GM23248 (cell line): ENCODE measurements around the gene PIP5K1B. TPM values are rescaled to one million over a fixed set of nuclear protein-coding genes. Genes with fewer than 3 reads are reported as not detected.

Source experiments
- DNase-seq: peaks from one replicate; pipeline ENCODE4 v3.0.0-alpha.2; 2015
- H2AFZ ChIP-seq: fragments of 200-600 bp; sonication (generic); 2 replicates; pipeline ENCODE4 v1.6.1; 2016; ENCODE audit warnings: antibody characterized with exemption
- H3F3A ChIP-seq: fragments of 200-600 bp; sonication (generic); 2 replicates; pipeline ENCODE4 v1.6.1; 2016; ENCODE audit warnings: mild to moderate bottlenecking, antibody characterized with exemption, mixed run types; ENCODE audit not compliant: insufficient read depth
- H3K27ac ChIP-seq: fragments of 200-600 bp; sonication (generic); 2 replicates; pipeline ENCODE4 v1.5.1; 2016; ENCODE audit warnings: mild to moderate bottlenecking
- H3K27me3 ChIP-seq: fragments of 200-600 bp; sonication (generic); replicated peaks from 2 replicates; pipeline ENCODE4 v1.6.1; 2016; ENCODE audit warnings: mild to moderate bottlenecking; ENCODE audit not compliant: insufficient read depth
- H3K36me3 ChIP-seq: fragments of 200-600 bp; sonication (generic); 2 replicates; pipeline ENCODE4 v1.6.1; 2016; ENCODE audit warnings: low read depth, mild to moderate bottlenecking
- H3K4me1 ChIP-seq: fragments of 200-600 bp; sonication (generic); 2 replicates; pipeline ENCODE4 v1.6.1; 2016; ENCODE audit warnings: mild to moderate bottlenecking; ENCODE audit not compliant: insufficient read depth
- H3K4me2 ChIP-seq: fragments of 200-600 bp; sonication (generic); one replicate; pipeline ENCODE4 v1.6.1; 2016; ENCODE audit warnings: mild to moderate bottlenecking; ENCODE audit not compliant: unreplicated experiment
- H3K4me3 ChIP-seq: fragments of 200-600 bp; sonication (generic); 2 replicates; pipeline ENCODE4 v1.5.1; 2016; ENCODE audit warnings: mild to moderate bottlenecking
- H3K79me2 ChIP-seq: fragments of 200-600 bp; sonication (generic); 2 replicates; pipeline ENCODE4 v1.6.1; 2016; ENCODE audit warnings: mild to moderate bottlenecking; ENCODE audit not compliant: insufficient read depth
- H3K9ac ChIP-seq: fragments of 200-600 bp; sonication (generic); 2 replicates; pipeline ENCODE4 v1.6.1; 2016; ENCODE audit warnings: mild to moderate bottlenecking
- H3K9me2 ChIP-seq: fragments of 200-600 bp; sonication (generic); 2 replicates; pipeline ENCODE4 v1.6.1; 2016; ENCODE audit warnings: mixed run types, mild to moderate bottlenecking, moderate library complexity; ENCODE audit not compliant: insufficient read depth
- H3K9me3 ChIP-seq: fragments of 200-600 bp; sonication (generic); one replicate; pipeline ENCODE4 v1.6.1; 2017; ENCODE audit warnings: low read depth
- H4K20me1 ChIP-seq: fragments of 200-600 bp; sonication (generic); 2 replicates; pipeline ENCODE4 v1.6.0; 2016; ENCODE audit not compliant: insufficient read depth
- EZH2 ChIP-seq: fragments of 200-600 bp; sonication (generic); IDR thresholded peaks from 2 replicates; pipeline ENCODE4 v1.6.1; 2018; ENCODE audit warnings: antibody characterized with exemption, mild to moderate bottlenecking; ENCODE audit not compliant: insufficient read depth, poor library complexity, severe bottlenecking
- EZH2phosphoT487 ChIP-seq: fragments of 200-600 bp; sonication (generic); IDR thresholded peaks from 2 replicates; pipeline ENCODE4 v1.6.1; 2018; ENCODE audit warnings: antibody characterized with exemption, moderate library complexity, mild to moderate bottlenecking, low read depth; ENCODE audit not compliant: insufficient read depth
- WGBS, 2 experiments: methylation state at CpG; one replicate each; pipeline ENCODE4 v1.1.6; 2015 to 2017; ENCODE audit warnings: low lambda C conversion rate in 2 of 2, low coverage in 1 of 2; ENCODE audit errors: missing lambda C conversion rate in 2 of 2; 5-methylcytosine and 5-hydroxymethylcytosine counted together
- in situ Hi-C: fragments of 300-500 bp; cut with MboI; formaldehyde crosslinking; loops from 2 replicates; pipeline ENCODE4 v1.15.0; 2020
- polyA plus RNA-seq: library from polyadenylated mRNA; unstranded; fragments of >200 nt; fragmentation: Nextera tagmentation; extraction: Ambion mirVana; gene quantifications from 2 replicates; pipeline ENCODE4 v1.2.1, GENCODE V29; 2016
- total RNA-seq: library from RNA; depleted of rRNA; stranded (reverse); fragments of >200 nt; shearing (Covaris generic); gene quantifications from 2 replicates; pipeline ENCODE4 v1.2.3, GENCODE V29; 2014

PIP5K1B gene
- total and polyA plus RNA-seq, 2 experiments from 2014 or later: not detected

DNA sequence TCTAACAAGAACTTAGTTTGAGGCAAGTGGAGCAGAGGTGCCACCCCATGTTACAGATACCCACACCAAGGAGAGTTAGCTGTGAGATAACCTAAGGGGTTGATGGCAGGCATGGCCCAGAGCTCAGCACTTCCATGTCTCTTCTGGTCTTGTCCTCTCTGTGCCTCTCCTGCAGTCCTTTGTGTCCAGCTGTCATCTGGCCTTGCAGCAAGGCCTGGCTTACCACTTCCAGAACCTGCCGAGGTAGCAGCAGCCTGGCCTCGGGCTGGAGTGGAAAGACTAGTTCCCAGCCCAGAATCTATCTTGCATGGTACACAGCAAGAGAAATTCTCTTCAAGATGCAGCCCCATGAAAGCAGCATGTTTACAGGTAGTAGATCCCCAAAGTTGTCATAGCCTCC, 41.5 kb downstream of the PIP5K1B start:
- Histone ChIP-seq H3K9me2 (no peaks in the 10 kb centered on the region), H3K9me3 (no peaks in the 10 kb centered on the region), H3K27me3 (no peaks in the 10 kb centered on the region), H3K4me3 (no peak overlapping the region), H2AFZ (no peak overlapping the region), H3K9ac (no peak overlapping the region), H3K4me2 (no peak overlapping the region), H3F3A (no peaks in the 10 kb centered on the region), H4K20me1 (no peaks in the 10 kb centered on the region), H3K79me2 (no peaks in the 10 kb centered on the region), H3K36me3 (no peaks in the 10 kb centered on the region), H3K27ac (no peak overlapping the region), H3K4me1 (no peaks in the 10 kb centered on the region)
- DNase-seq: no peak
- WGBS, 2 experiments: 14 to 25% methylated on average over 2 of the region's 2 CpGs
- in situ Hi-C loops: loop anchor here (10.0 kb wide), 1 partner anchor 58 kb away; no protein-coding TSS in a partner anchor
- TF ChIP-seq EZH2: no peak
- TF ChIP-seq EZH2phosphoT487: no peak

DNA sequence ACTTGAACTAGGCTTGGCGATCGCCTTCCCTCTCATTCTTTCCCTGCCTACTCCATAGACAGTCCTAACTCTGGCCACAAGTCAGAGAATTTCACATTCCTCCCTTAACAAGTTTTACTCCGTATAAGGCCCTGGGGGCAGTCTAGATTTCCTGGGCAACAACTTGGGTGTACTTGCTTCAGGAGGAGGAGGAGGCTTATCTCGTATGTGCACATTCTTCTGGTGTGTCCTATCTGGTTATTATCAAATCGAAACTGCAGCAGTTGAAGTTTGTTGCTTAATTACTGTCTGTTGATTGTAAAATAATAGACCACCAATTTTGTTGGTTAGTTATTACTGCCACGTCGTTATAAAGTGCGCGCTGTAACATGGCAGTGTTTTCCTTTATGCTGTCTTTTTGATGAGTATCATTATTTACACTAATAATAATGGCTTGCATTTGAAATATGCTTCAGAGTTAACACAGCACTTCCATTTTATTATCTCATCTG, 42.0 kb downstream of the PIP5K1B start:
- WGBS, 2 experiments: 46 to 47% methylated on average over 9 of the region's 9 CpGs
- Histone ChIP-seq H3K27ac (no peak overlapping the region), H2AFZ (no peak overlapping the region), H3K9ac (no peak overlapping the region), H3K9me2 (no peaks in the 10 kb centered on the region), H4K20me1 (no peaks in the 10 kb centered on the region), H3K36me3 (no peaks in the 10 kb centered on the region), H3K9me3 (no peaks in the 10 kb centered on the region), H3F3A (no peaks in the 10 kb centered on the region), H3K27me3 (no peaks in the 10 kb centered on the region), H3K4me1 (no peaks in the 10 kb centered on the region), H3K4me2 (no peak overlapping the region), H3K4me3 (no peak overlapping the region), H3K79me2 (no peaks in the 10 kb centered on the region)
- DNase-seq: no peak
- in situ Hi-C loops: loop anchor here (10.0 kb wide), 1 partner anchor 58 kb away; no protein-coding TSS in a partner anchor
- TF ChIP-seq EZH2phosphoT487 (no peak), EZH2 (no peak)

DNA sequence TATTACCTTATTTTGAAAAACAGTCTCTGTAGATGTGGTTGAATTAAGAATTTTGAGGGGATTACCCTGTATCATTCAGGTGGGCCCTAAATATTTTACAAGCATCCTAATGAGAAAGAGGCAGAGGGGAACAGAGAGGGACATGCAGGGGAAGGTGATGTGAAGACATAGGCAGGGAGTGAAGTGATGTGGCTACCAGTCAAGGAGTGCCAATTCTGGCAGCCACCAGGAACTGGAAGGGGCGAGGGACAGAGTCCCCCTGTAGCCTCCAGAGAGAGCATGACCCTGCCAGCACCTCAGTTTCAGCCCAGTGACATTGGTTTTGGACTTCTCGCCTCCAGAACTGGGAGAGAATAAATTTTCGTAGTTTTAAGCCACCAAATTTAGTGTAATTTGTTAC, 44.1 kb downstream of the PIP5K1B start:
- Histone ChIP-seq H2AFZ (no peak overlapping the region), H3F3A (no peaks in the 10 kb centered on the region), H3K4me2 (no peak overlapping the region), H3K9me3 (no peaks in the 10 kb centered on the region), H3K36me3 (no peaks in the 10 kb centered on the region), H3K9me2 (no peaks in the 10 kb centered on the region), H3K27ac (no peak overlapping the region), H3K27me3 (no peaks in the 10 kb centered on the region), H3K4me3 (no peak overlapping the region), H4K20me1 (no peaks in the 10 kb centered on the region), H3K79me2 (no peaks in the 10 kb centered on the region), H3K4me1 (no peaks in the 10 kb centered on the region), H3K9ac (no peak overlapping the region)
- in situ Hi-C loops: loop anchor here (10.0 kb wide), 1 partner anchor 56 kb away; no protein-coding TSS in a partner anchor
- DNase-seq: no peak
- WGBS, 2 experiments: 7 to 22% methylated on average over 3 of the region's 3 CpGs
- no peak for TF ChIP-seq EZH2phosphoT487
- no peak for TF ChIP-seq EZH2

DNA sequence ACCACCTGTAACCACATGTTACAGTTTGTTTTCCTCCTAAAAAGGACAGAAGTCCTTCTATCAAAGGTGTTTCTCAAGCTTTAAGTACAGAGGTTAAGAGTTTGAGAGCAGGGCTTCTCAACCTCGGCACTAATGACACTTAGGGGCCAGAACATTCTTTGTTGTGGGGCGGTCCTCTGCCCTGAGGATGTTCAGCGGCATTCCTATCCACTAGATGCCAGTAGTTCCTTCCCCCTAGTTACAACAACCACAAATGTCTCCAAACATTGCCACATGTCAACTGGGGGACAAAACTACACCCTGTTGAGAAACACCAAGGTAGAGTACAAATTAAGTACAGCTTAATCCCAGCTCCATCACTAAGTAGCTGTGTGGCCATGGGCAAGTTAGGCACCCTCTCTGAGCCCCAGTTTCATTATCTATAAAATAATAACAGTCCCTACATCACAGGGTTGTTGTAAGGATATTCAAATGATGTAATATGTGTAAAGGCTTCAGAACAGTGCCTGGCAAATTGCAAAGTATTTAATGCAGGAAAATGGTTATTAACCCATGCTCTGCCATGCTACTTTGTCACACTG, 44.6 kb downstream of the PIP5K1B start:
- Histone ChIP-seq H3K79me2 (no peaks in the 10 kb centered on the region), H3K36me3 (no peaks in the 10 kb centered on the region), H3K27me3 (no peaks in the 10 kb centered on the region), H3K4me1 (no peaks in the 10 kb centered on the region), H3K27ac (no peak overlapping the region), H3K9me2 (no peaks in the 10 kb centered on the region), H3K9ac (no peak overlapping the region), H4K20me1 (no peaks in the 10 kb centered on the region), H3K9me3 (no peaks in the 10 kb centered on the region), H3F3A (no peaks in the 10 kb centered on the region), H2AFZ (no peak overlapping the region), H3K4me2 (no peak overlapping the region), H3K4me3 (no peak overlapping the region)
- no peak for DNase-seq
- WGBS, 2 experiments: 53 to 61% methylated on average over 3 of the region's 3 CpGs
- in situ Hi-C loops: loop anchor here (10.0 kb wide), 1 partner anchor 55 kb away; no protein-coding TSS in a partner anchor
- TF ChIP-seq EZH2: no peak
- TF ChIP-seq EZH2phosphoT487: no peak
